Activated CD4-positive, alpha-beta T cell treated with anti-CD3 and anti-CD28 coated beads for 1 hour (primary cell): ENCODE data around the gene ALLC.
"Not testable (repeated sequence)": the region's sequence is repeated elsewhere in the genome, so short reads cannot be mapped to it uniquely, and the experiment has no call there.

ENCODE experiments used
- DNase-seq: peaks from one replicate; pipeline ENCODE4 v3.0.0-alpha.2; 2020

ALLC gene

GRCh38 chr2:3657881-3658280, at the start of gene ALLC:
Gene ALLC, plus strand, starts transcription at chr2:3658200. Its CDS starts 12,958 bp downstream, at chr2:3671158.
- no peak for DNase-seq

- peak; percentile 2 for DNase-seq
Measured at GRCh38 chr2:3608373-3609278, 49.4 kb upstream of the ALLC start.

GRCh38 chr2:3609279-3609673, 48.7 kb upstream of the ALLC start:
- not testable (repeated sequence) for DNase-seq

GRCh38 chr2:3610415-3610814, 47.6 kb upstream of the ALLC start:
- DNase-seq: no peak

GRCh38 chr2:3610881-3611505, 47.0 kb upstream of the ALLC start:
- no peak for DNase-seq

GRCh38 chr2:3611589-3611988, 46.4 kb upstream of the ALLC start:
- no peak for DNase-seq

GRCh38 chr2:3612639-3613523, 45.1 kb upstream of the ALLC start:
- DNase-seq: peak; percentile 5

- peak; percentile 4 for DNase-seq
Measured at GRCh38 chr2:3613524-3613905, 44.5 kb upstream of the ALLC start.

- not testable (repeated sequence) for DNase-seq
Measured at GRCh38 chr2:3614743-3615142, 43.3 kb upstream of the ALLC start.

- not testable (repeated sequence) for DNase-seq
Measured at GRCh38 chr2:3615541-3616200, 42.3 kb upstream of the ALLC start.

GRCh38 chr2:3616435-3617197, 41.4 kb upstream of the ALLC start:
- DNase-seq: not testable (repeated sequence)

GRCh38 chr2:3617198-3617890, 40.7 kb upstream of the ALLC start:
- no peak for DNase-seq

- DNase-seq: no peak
Measured at GRCh38 chr2:3618367-3618766, 39.6 kb upstream of the ALLC start.

- DNase-seq: no peak
Measured at GRCh38 chr2:3619033-3619432, 39.0 kb upstream of the ALLC start.

GRCh38 chr2:3619661-3620060, 38.3 kb upstream of the ALLC start:
- not testable (repeated sequence) for DNase-seq

GRCh38 chr2:3620834-3621233, 37.2 kb upstream of the ALLC start:
- no peak for DNase-seq

- DNase-seq: no peak
Measured at GRCh38 chr2:3622967-3623366, 35.0 kb upstream of the ALLC start.

GRCh38 chr2:3624059-3624794, 33.8 kb upstream of the ALLC start:
- DNase-seq: no peak

GRCh38 chr2:3625186-3625585, 32.8 kb upstream of the ALLC start:
- no peak for DNase-seq

- DNase-seq: no peak
Measured at GRCh38 chr2:3626118-3626811, 31.7 kb upstream of the ALLC start.
